Measurements from ENCODE around the gene ITGB1BP1.

- no peak for TF ChIP-seq POLR2A (IDR thresholded peaks at IDR 0.05; ENCODE audit: low read depth)
- no peak for TF ChIP-seq CTCF (IDR thresholded peaks at IDR 0.05)
Measured at GRCh38 chr2:9370746-9371145, 52.6 kb downstream of the ITGB1BP1 start.
